Liver (tissue), 9 donors: ENCODE results near the gene APBA2. TPM values are rescaled to one million over a fixed set of nuclear protein-coding genes. Genes with fewer than 3 reads are reported as not detected.

ENCODE experiments used
- DNase-seq: peaks from one replicate; pipeline ENCODE4 v3.0.0-alpha.2; 2017; ENCODE audit warnings: low spot score
- H3K27ac ChIP-seq, 2 donors: one replicate each; pipeline ENCODE4 v1.7.0; 2013; ENCODE audit warnings: inconsistent platforms in 2 of 2, low read length in 2 of 2, control low read depth in 1 of 2, low read depth in 1 of 2, mild to moderate bottlenecking in 1 of 2
- H3K27me3 ChIP-seq, 4 donors: one replicate each; pipeline versions ENCODE4 v1.6.1 to v1.7.0; 2013; ENCODE audit warnings: low read length in 3 of 4, inconsistent platforms in 1 of 4, mild to moderate bottlenecking in 1 of 4, moderate library complexity in 1 of 4; ENCODE audit not compliant: control insufficient read depth in 4 of 4, insufficient read depth in 4 of 4
- H3K36me3 ChIP-seq, 4 donors: one replicate each; pipeline versions ENCODE4 v1.6.1 to v1.7.0; 2013; ENCODE audit warnings: low read length in 3 of 4, mild to moderate bottlenecking in 3 of 4, low read depth in 1 of 4, moderate library complexity in 1 of 4; ENCODE audit not compliant: control insufficient read depth in 4 of 4, insufficient read depth in 3 of 4
- H3K4me1 ChIP-seq, 4 donors: one replicate each; pipeline versions ENCODE4 v1.6.1 to v1.7.0; 2013; ENCODE audit warnings: low read length in 3 of 4, mild to moderate bottlenecking in 3 of 4, moderate library complexity in 1 of 4; ENCODE audit not compliant: control insufficient read depth in 4 of 4, insufficient read depth in 4 of 4
- H3K4me3 ChIP-seq, 3 donors: one replicate each; pipeline versions ENCODE4 v1.6.1 to v1.7.0; 2013; ENCODE audit warnings: low read length in 3 of 3, control low read depth in 1 of 3, low read depth in 1 of 3, mild to moderate bottlenecking in 1 of 3
- H3K9ac ChIP-seq, 2 donors: one replicate each; pipeline ENCODE4 v1.7.0; 2013; ENCODE audit warnings: low read length in 2 of 2, mild to moderate bottlenecking in 2 of 2, moderate library complexity in 2 of 2, control low read depth in 1 of 2, low read depth in 1 of 2
- H3K9me3 ChIP-seq, 4 donors: one replicate each; pipeline versions ENCODE4 v1.6.1 to v1.7.0; 2013; ENCODE audit warnings: low read length in 3 of 4; ENCODE audit not compliant: control insufficient read depth in 4 of 4
- CTCF ChIP-seq: fragments of 150-350 bp; IDR thresholded peaks from 2 replicates; pipeline ENCODE4 v1.5.1; 2017; ENCODE audit warnings: improper control_type of control experiment, low read depth, low read length; ENCODE audit not compliant: missing input control
- EGR1 ChIP-seq, 2 donors: IDR thresholded peaks; 2 replicates each; pipeline ENCODE4 v1.6.1; 2016 to 2018; ENCODE audit warnings: antibody characterized with exemption in 2 of 2, low read depth in 2 of 2
- FOXA1 ChIP-seq: IDR thresholded peaks from 2 replicates; pipeline ENCODE4 v1.6.1; 2016; ENCODE audit warnings: antibody characterized with exemption
- GABPA ChIP-seq, 2 donors: IDR thresholded peaks in 1 of 2; conservative IDR thresholded peaks in 1 of 2; 2 replicates each; pipeline ENCODE4 v1.6.1; 2016; ENCODE audit warnings: antibody characterized with exemption in 2 of 2, mild to moderate bottlenecking in 1 of 2, moderate library complexity in 1 of 2
- HNF4A ChIP-seq, 2 donors: conservative IDR thresholded peaks; 2 replicates each; pipeline ENCODE4 v1.6.1; 2016; ENCODE audit warnings: antibody characterized with exemption in 2 of 2, mild to moderate bottlenecking in 2 of 2
- HNF4G ChIP-seq: IDR thresholded peaks from 2 replicates; pipeline ENCODE4 v1.6.1; 2016; ENCODE audit warnings: antibody characterized with exemption
- JUND ChIP-seq, 2 donors: IDR thresholded peaks; 2 replicates each; pipeline ENCODE4 v1.6.1; 2016; ENCODE audit warnings: antibody characterized with exemption in 2 of 2
- NR2F2 ChIP-seq: IDR thresholded peaks from 2 replicates; pipeline ENCODE4 v1.6.1; 2016; ENCODE audit warnings: antibody characterized with exemption
- RAD21 ChIP-seq, 2 donors: IDR thresholded peaks; 2 replicates each; pipeline ENCODE4 v1.6.1; 2016; ENCODE audit warnings: antibody characterized with exemption in 2 of 2, mild to moderate bottlenecking in 2 of 2
- RXRA ChIP-seq, 2 donors: IDR thresholded peaks; 2 replicates each; pipeline ENCODE4 v1.6.1; 2017 to 2018; ENCODE audit warnings: antibody characterized with exemption in 2 of 2, mild to moderate bottlenecking in 1 of 2
- SP1 ChIP-seq: IDR thresholded peaks from 2 replicates; pipeline ENCODE4 v1.6.1; 2018; ENCODE audit warnings: antibody characterized with exemption, mild to moderate bottlenecking
- TAF1 ChIP-seq: conservative IDR thresholded peaks from 2 replicates; pipeline ENCODE4 v1.6.1; 2016; ENCODE audit warnings: antibody characterized with exemption, mild to moderate bottlenecking
- YY1 ChIP-seq: IDR thresholded peaks from 2 replicates; pipeline ENCODE4 v1.6.1; 2016; ENCODE audit warnings: antibody characterized with exemption, mild to moderate bottlenecking
- WGBS: extraction: QIAGEN DNeasy Blood & Tissue Kit; methylation state at CpG from one replicate; pipeline ENCODE4 v1.1.7; 2013; 5-methylcytosine and 5-hydroxymethylcytosine counted together
- polyA plus RNA-seq, 2 donors: library from polyadenylated mRNA; stranded (reverse) in 1 of 2; unstranded in 1 of 2; fragments of 200-250 nt in 1 of 2; fragments of >200 nt in 1 of 2; fragmentation: Nextera tagmentation in 1 of 2; extraction: Ambion mirVana in 1 of 2; gene quantifications; one replicate each; pipeline versions ENCODE4 v1.2.1 to v1.2.3, GENCODE V29; 2013 to 2015
- total RNA-seq, 2 donors: library from RNA; depleted of rRNA; stranded (reverse); fragments of >200 nt; gene quantifications; one replicate each; pipeline ENCODE4 v1.2.3, GENCODE V29; 2014
- TF ChIP-seq, protein P1 (sequence below): IDR thresholded peaks from 2 replicates; pipeline ENCODE4 v1.6.1; 2016; ENCODE audit warnings: antibody characterized with exemption
- TF ChIP-seq, protein P2 (sequence below): IDR thresholded peaks from 2 replicates; pipeline ENCODE4 v1.6.1; 2016; ENCODE audit warnings: antibody characterized with exemption, mild to moderate bottlenecking
- TF ChIP-seq, protein P3 (sequence below): IDR thresholded peaks from 2 replicates; pipeline ENCODE4 v1.6.1; 2016; ENCODE audit warnings: antibody characterized with exemption
- TF ChIP-seq, protein P4 (sequence below): IDR thresholded peaks from 2 replicates; pipeline ENCODE4 v1.6.1; 2016; ENCODE audit warnings: antibody characterized with exemption
- donor health status: healthy.
- donor health status: healthy.
- donor health status: healthy.
- donor health status: healthy.
- donor health status: healthy.

APBA2 gene
- total and polyA plus RNA-seq, 4 donors = 0.38 to 2.9 (median 1.7) TPM

- H3K9ac ChIP-seq = no peak overlapping the region
- no peaks in the 10 kb centered on the region for H3K36me3 ChIP-seq
- no peaks in the 10 kb centered on the region for H3K4me1 ChIP-seq
- 83% methylated on average over 5 of the region's 5 CpGs for WGBS
- H3K4me3 ChIP-seq = no peak overlapping the region
- no peak for TF ChIP-seq NR2F2
- no peaks in the 10 kb centered on the region for H3K27me3 ChIP-seq
- no peak overlapping the region for H3K27ac ChIP-seq
- DNase-seq = no peak
- H3K9me3 ChIP-seq = no peaks in the 10 kb centered on the region
Measured at GRCh38 chr15:29086001-29086400, 200.2 kb downstream of the APBA2 start.

DNA sequence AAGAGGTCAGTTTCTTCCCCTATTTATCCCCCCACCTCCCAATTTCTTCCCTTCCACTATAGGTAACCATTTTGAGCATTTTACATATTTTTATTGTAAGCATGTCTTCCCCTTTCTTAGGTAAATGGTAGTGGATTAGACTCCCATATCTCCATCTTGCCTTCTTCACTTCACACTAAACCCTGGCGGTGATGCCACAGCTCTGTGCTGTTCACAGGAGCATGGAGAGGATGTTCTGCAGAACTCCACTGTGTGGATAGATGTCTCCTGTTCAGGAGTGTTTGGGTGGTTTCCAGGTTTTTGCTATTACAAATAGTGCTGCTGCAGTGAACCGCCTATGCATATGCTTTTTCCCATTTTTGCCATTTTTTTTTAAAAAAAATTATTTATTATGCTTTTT is 201.1 kb downstream of the APBA2 start:
- H3K27me3 ChIP-seq = no peaks in the 10 kb centered on the region
- no peaks in the 10 kb centered on the region for H3K36me3 ChIP-seq
- no peaks in the 10 kb centered on the region for H3K4me1 ChIP-seq
- H3K9ac ChIP-seq = no peak overlapping the region
- no peak overlapping the region for H3K27ac ChIP-seq
- H3K9me3 ChIP-seq = no peaks in the 10 kb centered on the region
- WGBS = 91% methylated on average over 2 of the region's 2 CpGs
- no peak overlapping the region for H3K4me3 ChIP-seq
- DNase-seq = no peak
- TF ChIP-seq EGR1 (IDR thresholded peaks at IDR 0.05; ENCODE audit: low read depth in 2 of 2) = no peak

- H3K27me3 ChIP-seq = no peaks in the 10 kb centered on the region
- H3K9ac ChIP-seq = no peak overlapping the region
- WGBS = 71% methylated on average over 16 of the region's 16 CpGs
- H3K4me3 ChIP-seq = no peak overlapping the region
- no peaks in the 10 kb centered on the region for H3K4me1 ChIP-seq
- DNase-seq = no peak
- no peaks in the 10 kb centered on the region for H3K9me3 ChIP-seq
- no peaks in the 10 kb centered on the region for H3K36me3 ChIP-seq
- no peak overlapping the region for H3K27ac ChIP-seq
- no peak for TF ChIP-seq RAD21 (IDR thresholded peaks at IDR 0.05)
- TF ChIP-seq, protein P1, sequence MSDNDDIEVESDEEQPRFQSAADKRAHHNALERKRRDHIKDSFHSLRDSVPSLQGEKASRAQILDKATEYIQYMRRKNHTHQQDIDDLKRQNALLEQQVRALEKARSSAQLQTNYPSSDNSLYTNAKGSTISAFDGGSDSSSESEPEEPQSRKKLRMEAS = no peak
- TF ChIP-seq, protein P2, sequence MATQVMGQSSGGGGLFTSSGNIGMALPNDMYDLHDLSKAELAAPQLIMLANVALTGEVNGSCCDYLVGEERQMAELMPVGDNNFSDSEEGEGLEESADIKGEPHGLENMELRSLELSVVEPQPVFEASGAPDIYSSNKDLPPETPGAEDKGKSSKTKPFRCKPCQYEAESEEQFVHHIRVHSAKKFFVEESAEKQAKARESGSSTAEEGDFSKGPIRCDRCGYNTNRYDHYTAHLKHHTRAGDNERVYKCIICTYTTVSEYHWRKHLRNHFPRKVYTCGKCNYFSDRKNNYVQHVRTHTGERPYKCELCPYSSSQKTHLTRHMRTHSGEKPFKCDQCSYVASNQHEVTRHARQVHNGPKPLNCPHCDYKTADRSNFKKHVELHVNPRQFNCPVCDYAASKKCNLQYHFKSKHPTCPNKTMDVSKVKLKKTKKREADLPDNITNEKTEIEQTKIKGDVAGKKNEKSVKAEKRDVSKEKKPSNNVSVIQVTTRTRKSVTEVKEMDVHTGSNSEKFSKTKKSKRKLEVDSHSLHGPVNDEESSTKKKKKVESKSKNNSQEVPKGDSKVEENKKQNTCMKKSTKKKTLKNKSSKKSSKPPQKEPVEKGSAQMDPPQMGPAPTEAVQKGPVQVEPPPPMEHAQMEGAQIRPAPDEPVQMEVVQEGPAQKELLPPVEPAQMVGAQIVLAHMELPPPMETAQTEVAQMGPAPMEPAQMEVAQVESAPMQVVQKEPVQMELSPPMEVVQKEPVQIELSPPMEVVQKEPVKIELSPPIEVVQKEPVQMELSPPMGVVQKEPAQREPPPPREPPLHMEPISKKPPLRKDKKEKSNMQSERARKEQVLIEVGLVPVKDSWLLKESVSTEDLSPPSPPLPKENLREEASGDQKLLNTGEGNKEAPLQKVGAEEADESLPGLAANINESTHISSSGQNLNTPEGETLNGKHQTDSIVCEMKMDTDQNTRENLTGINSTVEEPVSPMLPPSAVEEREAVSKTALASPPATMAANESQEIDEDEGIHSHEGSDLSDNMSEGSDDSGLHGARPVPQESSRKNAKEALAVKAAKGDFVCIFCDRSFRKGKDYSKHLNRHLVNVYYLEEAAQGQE = no peak
- no peak for TF ChIP-seq FOXA1
- no peak for TF ChIP-seq CTCF
- TF ChIP-seq, protein P3, sequence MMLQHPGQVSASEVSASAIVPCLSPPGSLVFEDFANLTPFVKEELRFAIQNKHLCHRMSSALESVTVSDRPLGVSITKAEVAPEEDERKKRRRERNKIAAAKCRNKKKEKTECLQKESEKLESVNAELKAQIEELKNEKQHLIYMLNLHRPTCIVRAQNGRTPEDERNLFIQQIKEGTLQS = no peak
- TF ChIP-seq JUND (IDR thresholded peaks at IDR 0.05) = no peak
- TF ChIP-seq GABPA (IDR thresholded peaks at IDR 0.05 in 1 of 2, conservative IDR thresholded peaks at IDR 0.05 in 1 of 2) = no peak
- no peak for TF ChIP-seq SP1
- TF ChIP-seq RXRA (IDR thresholded peaks at IDR 0.05) = no peak
- no peak for TF ChIP-seq TAF1
- TF ChIP-seq YY1 = no peak
- no peak for TF ChIP-seq HNF4A (conservative IDR thresholded peaks at IDR 0.05)
- no peak for TF ChIP-seq EGR1 (IDR thresholded peaks at IDR 0.05; ENCODE audit: low read depth in 2 of 2)
- TF ChIP-seq HNF4G = no peak
- TF ChIP-seq, protein P4, sequence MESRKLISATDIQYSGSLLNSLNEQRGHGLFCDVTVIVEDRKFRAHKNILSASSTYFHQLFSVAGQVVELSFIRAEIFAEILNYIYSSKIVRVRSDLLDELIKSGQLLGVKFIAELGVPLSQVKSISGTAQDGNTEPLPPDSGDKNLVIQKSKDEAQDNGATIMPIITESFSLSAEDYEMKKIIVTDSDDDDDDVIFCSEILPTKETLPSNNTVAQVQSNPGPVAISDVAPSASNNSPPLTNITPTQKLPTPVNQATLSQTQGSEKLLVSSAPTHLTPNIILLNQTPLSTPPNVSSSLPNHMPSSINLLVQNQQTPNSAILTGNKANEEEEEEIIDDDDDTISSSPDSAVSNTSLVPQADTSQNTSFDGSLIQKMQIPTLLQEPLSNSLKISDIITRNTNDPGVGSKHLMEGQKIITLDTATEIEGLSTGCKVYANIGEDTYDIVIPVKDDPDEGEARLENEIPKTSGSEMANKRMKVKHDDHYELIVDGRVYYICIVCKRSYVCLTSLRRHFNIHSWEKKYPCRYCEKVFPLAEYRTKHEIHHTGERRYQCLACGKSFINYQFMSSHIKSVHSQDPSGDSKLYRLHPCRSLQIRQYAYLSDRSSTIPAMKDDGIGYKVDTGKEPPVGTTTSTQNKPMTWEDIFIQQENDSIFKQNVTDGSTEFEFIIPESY = no peak
Measured at GRCh38 chr15:29087521-29088285, 201.9 kb downstream of the APBA2 start.
